Kidney epithelial cell (primary cell): ENCODE measurements around the gene SLCO3A1. TPM values are rescaled to one million over a fixed set of nuclear protein-coding genes. Genes with fewer than 3 reads are reported as not detected.

Experiments used
- DNase-seq: peaks from one replicate; pipeline ENCODE4 v3.0.0-alpha.2; 2010; ENCODE audit warnings: low read depth
- H3K27me3 ChIP-seq: 2 replicates; pipeline ENCODE4 v1.6.0; 2011; ENCODE audit warnings: low read length; ENCODE audit not compliant: control insufficient read depth, insufficient read depth
- H3K36me3 ChIP-seq: 2 replicates; pipeline ENCODE4 v1.5.1; 2011; ENCODE audit warnings: low read length; ENCODE audit not compliant: control insufficient read depth, insufficient read depth
- H3K4me3 ChIP-seq: 2 replicates; pipeline ENCODE4 v1.5.1; 2011; ENCODE audit warnings: low read depth, mild to moderate bottlenecking, control low read depth, low read length
- total RNA-seq: library from RNA; depleted of rRNA; stranded (reverse); fragments of >200 nt; gene quantifications from 2 replicates; pipeline ENCODE4 v1.2.3, GENCODE V29; 2015
- TF ChIP-seq, protein P1 (sequence below): IDR thresholded peaks from 2 replicates; pipeline ENCODE4 v1.5.1; 2011; ENCODE audit warnings: mild to moderate bottlenecking, moderate library complexity, low read length, control low read depth, inconsistent platforms; ENCODE audit not compliant: insufficient read depth, poor library complexity, severe bottlenecking

The SLCO3A1 gene
- total RNA-seq, 1 donor from 2014 or later: 3.1 TPM

GRCh38 chr15:92178911-92179310, 325.4 kb downstream of the SLCO3A1 start:
- Histone ChIP-seq H3K27me3 (no peaks in the 10 kb centered on the region), H3K36me3 (no peaks in the 10 kb centered on the region), H3K4me3 (no peak overlapping the region)
- TF ChIP-seq, protein P1, sequence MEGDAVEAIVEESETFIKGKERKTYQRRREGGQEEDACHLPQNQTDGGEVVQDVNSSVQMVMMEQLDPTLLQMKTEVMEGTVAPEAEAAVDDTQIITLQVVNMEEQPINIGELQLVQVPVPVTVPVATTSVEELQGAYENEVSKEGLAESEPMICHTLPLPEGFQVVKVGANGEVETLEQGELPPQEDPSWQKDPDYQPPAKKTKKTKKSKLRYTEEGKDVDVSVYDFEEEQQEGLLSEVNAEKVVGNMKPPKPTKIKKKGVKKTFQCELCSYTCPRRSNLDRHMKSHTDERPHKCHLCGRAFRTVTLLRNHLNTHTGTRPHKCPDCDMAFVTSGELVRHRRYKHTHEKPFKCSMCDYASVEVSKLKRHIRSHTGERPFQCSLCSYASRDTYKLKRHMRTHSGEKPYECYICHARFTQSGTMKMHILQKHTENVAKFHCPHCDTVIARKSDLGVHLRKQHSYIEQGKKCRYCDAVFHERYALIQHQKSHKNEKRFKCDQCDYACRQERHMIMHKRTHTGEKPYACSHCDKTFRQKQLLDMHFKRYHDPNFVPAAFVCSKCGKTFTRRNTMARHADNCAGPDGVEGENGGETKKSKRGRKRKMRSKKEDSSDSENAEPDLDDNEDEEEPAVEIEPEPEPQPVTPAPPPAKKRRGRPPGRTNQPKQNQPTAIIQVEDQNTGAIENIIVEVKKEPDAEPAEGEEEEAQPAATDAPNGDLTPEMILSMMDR: no peak
- DNase-seq: no peak

- no peak for DNase-seq
- Histone ChIP-seq H3K4me3 (no peak overlapping the region), H3K27me3 (no peaks in the 10 kb centered on the region), H3K36me3 (no peaks in the 10 kb centered on the region)
- TF ChIP-seq, protein P1: no peak
Measured at GRCh38 chr15:92184142-92184541, 330.6 kb downstream of the SLCO3A1 start.

DNA sequence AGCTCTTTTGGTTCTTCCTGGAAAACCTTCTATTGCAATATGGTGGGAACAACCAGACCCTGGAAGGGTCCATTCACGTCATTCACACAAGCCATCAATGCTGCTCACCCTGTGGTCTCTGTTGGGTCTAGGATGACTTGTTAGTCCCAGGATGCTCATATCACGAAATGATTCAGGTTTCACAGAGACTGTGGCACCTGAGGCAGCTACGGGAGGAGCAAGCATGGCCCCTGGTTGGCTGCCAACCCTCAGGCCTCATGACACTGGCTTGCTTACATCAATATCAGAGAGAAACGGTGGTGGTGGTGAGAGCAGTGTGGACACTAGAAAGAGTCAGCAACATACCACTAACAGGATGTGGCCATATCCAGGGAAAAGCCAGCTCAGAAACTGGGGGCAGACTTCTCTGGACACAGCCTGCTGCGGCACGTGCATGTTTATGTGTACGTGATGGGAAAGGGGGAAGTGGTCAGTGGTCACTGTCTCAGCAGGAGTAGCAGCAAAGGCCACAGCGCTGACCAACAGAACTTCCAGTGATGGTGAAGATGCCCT, 331.2 kb downstream of the SLCO3A1 start:
- Histone ChIP-seq H3K36me3 (no peaks in the 10 kb centered on the region), H3K27me3 (no peaks in the 10 kb centered on the region), H3K4me3 (no peak overlapping the region)
- TF ChIP-seq, protein P1: no peak
- DNase-seq: no peak

GRCh38 chr15:92187975-92188374, 334.5 kb downstream of the SLCO3A1 start:
- H3K4me3 ChIP-seq: no peak overlapping the region
- H3K27me3 ChIP-seq: peaks cover 3% of the 10 kb centered on the region
- TF ChIP-seq, protein P1: no peak
- DNase-seq: no peak
- no peaks in the 10 kb centered on the region for H3K36me3 ChIP-seq

DNA sequence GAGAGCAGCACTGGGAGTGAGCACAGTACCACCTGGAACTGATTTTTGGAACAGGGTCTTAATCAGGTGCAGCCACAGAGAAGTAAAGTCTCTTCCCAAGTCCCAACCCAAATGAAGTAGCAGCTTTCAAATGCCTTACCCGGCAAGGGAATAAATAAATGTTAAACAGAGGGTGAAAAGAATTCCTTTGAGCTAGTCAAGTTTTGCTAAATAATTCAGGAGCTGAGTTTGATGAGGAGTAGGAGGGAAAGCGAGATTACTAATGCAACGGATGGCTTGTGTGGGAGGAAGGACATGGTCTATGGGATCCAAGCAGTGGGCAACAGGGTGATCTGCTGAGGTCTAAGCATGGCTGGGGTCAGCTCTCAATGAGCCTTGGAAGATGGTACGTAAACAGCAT, 335.7 kb downstream of the SLCO3A1 start:
- TF ChIP-seq, protein P1: no peak
- Histone ChIP-seq H3K36me3 (no peaks in the 10 kb centered on the region), H3K4me3 (no peak overlapping the region), H3K27me3 (peaks cover 3% of the 10 kb centered on the region)
- no peak for DNase-seq

DNA sequence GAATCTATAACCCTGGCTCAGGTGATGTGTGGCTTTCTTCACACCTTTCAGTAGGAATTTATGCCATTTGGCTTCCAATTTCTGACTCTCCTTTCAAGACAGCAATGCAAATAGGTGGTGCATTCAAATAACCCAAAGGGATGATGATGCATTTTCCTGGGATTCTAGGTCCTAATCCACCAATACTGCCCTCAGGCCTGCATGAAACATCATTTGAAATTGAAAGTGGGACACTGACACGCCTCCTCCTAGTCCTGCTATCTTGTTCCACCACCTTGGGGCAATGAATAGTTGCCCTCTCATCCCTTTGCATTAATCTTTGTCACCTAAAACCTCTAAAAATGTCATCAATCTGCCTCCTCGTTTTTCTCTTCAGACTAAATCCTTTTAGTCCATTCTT, 341.7 kb downstream of the SLCO3A1 start:
- no peak overlapping the region for H3K4me3 ChIP-seq

More for the DNA sequence above, 341.7 kb downstream of the SLCO3A1 start:
- no peak for DNase-seq
- no peaks in the 10 kb centered on the region for H3K36me3 ChIP-seq
- TF ChIP-seq, protein P1: no peak
- H3K27me3 ChIP-seq: no peaks in the 10 kb centered on the region
